Stimulated activated naive CD8-positive, alpha-beta T cell treated with anti-CD3 and anti-CD28 coated beads, Interleukin-15, Interleukin-2, amounts not matched to agents 100 U/mL and 50 U/mL, for 24 hours (primary cell): Measurements from ENCODE around the gene PCNX2.
"Not testable (repeated sequence)": the region's sequence is repeated elsewhere in the genome, so short reads cannot be mapped to it uniquely, and the experiment has no call there.

ENCODE experiments used
- ATAC-seq: fragments of 150-1000 bp; cut with Tn5 transposase; one replicate; pipeline ENCODE4 v1.10.0; 2021
- DNase-seq: peaks from one replicate; pipeline ENCODE4 v3.0.0; 2021

PCNX2 gene

DNA sequence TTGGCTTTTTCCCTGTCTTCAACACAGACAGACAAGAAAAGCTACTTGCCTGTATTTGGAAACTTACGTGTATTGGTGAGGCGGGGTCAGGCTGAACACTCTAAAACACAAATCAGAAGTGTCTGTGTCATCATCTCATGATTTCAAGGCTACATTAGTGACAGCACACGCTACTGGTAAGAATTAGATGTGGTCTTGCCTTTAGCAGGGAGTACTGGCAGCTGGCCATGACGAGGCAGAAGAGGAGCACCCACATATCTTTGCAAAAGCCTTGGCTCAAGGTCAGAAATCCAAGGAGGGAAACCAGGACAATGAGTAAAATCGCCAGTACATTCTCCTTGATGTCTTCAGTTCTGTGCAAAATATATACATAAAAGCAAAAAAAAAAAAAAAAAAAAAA, 77.7 kb downstream of the PCNX2 start:
- DNase-seq (no peak), ATAC-seq (no peak)

DNA sequence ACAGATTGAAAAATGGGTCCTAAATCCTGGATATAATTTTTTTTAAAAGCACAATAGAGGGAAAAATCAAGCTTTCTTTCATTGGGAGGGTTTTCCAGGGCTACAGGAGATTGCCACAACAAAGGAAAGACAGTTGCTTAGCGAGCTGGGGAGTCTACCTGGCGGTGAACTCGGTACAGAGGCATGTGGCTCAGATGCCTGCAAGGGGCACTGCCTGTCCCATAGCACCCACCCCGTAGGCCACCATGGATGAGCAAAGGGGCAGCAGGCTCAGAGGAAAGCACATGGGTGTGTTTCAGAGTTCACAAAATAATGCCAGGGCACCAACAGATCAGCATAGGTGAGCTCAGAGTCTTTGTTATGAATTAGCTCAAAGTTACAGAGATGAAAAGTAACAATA, 79.5 kb downstream of the PCNX2 start:
- DNase-seq = no peak
- ATAC-seq = no peak

DNA sequence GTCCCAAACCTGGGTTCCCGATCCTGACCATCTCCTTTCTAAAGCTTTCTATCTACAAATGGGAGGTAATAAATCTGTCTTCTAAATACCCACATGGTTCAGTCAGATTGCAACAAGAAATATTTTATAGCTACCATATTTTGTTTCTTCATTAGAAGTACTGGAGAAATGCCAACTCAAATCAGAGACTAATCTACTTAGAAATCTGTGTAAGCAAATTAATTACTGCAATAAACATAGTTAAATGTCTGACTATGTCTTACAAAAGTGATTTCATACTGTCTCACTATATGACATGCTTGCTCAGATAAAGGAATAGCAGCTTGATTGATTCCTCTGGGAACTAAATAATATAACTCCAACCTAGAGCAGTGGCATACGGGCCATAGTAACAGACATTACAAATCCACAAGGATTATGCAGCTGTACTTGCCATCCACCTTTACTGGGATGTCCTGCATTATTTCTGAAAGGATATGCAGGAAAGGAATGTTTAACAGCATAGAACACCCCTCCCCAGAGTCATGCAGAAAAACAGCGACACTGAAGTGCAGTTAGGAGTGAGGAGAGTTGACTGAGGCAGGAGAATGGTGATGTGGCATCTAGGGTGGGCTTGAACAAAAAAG, 80.3 kb downstream of the PCNX2 start:
- ATAC-seq = no peak

DNA sequence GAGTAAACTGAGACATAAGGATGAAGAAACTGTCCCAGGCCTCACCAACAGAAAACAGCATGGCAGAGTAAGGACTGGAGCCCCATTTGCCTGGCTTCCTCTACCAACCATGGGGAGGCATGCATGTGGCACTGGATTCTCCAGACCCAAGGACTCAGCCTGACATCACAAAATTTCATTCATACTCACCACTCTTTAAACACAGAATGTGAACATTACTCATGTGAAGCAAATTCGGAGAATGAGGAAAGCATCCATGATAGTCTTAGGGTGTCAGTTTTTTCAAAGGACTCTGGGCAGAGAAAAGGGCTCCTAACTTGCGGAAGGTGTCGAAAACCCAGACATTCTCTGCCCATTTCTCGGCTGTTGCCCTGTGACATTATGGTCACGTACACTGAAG, 83.9 kb downstream of the PCNX2 start:
- DNase-seq (no peak), ATAC-seq (no peak)

More for the DNA sequence above, 80.3 kb downstream of the PCNX2 start:
- no peak for DNase-seq

DNA sequence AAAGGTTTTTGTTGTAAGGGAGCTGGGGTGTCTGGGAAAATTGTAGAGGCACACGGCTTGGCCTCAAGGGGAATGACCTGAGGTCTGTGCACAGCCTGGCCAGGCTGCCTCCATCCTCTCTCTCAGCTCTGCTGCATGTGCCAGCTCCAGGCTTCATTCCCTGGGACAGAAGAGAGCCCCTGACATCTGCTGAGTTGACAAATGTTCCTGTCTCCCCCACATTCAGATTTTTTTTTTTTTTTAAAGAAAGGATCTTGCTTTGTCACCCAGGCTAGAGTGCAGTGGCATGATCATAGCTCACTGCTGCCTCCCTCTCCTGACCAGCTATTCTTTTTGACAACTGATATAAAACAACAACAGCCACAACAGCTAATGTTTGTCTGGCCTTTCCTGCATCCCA, 84.4 kb downstream of the PCNX2 start:
- ATAC-seq (no peak), DNase-seq (no peak)

DNA sequence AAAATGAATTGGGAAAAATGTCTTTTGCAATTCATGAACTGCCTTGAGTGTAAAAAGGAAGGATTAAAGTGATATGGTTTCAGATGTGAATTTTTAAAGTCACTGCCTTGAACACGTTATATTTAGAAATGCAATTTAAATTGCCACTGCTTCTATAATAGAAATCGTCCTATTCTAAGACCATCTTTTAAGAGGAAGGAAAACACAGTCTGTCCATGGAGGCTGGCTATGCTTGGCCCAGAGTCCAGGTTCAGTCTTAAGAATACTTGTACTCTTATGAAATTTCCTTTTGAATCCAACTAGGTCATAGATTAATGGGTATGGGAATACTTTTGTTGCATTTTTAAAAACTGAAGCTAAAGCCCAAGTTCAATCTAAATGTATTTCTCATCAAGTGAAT, 86.0 kb downstream of the PCNX2 start:
- ATAC-seq = no peak
- no peak for DNase-seq

DNA sequence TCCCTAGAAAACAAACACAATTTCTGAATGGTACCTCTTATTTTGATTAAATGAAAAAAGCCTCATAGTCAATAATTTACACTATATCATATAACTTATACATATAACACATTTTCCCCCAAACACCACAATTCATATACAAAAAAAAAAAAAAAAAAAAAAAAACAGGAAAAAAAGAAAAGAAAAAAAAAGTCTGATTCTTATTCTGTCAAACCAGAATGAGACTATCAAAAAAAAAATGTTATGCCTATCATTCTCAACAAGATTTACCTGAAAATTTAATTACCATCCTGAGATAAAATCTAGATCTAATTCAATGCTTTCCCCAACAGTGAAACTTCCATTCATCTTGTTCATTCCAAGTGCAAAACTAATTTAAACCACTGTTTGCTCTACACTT, 86.8 kb downstream of the PCNX2 start:
- DNase-seq = no peak
- no peak for ATAC-seq

DNA sequence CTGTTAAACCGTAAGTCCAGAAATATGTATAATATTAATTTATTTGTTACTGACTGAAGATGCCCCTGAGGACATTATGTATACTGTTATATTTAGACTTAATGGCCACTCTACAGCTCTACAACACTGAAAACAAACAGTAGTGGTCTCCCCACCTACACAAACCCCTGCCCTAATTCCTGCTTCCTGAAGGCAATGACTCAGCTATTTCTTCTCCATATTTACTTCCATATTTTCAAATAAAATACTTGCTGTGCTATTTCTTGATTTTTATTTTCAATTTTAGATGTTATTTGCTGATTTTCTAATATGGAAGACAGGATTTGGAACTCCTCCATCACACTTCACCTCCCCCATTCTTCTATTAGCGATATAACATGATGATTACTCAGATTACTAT, 97.6 kb downstream of the PCNX2 start:
- ATAC-seq = no peak

DNA sequence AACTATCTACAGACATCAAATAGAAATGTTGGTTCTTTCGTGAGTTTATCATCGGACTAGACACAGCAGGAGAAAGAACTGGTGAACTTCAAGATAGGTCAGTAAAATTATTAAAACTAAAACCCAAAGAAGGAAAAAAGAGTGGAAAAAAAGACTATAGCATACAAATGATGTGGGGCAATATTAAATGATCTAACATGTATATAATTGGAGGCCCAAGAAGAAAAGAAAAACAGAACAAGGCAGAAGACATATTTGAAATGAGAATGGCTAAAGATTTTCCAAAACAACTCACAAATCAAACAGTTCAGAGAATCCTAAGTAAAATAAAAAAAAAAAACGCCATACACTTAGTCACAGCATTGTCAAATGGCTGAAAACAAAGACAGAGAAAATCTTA, 101.8 kb downstream of the PCNX2 start:
- no peak for DNase-seq
- ATAC-seq = no peak

More for the DNA sequence above, 97.6 kb downstream of the PCNX2 start:
- no peak for DNase-seq

DNA sequence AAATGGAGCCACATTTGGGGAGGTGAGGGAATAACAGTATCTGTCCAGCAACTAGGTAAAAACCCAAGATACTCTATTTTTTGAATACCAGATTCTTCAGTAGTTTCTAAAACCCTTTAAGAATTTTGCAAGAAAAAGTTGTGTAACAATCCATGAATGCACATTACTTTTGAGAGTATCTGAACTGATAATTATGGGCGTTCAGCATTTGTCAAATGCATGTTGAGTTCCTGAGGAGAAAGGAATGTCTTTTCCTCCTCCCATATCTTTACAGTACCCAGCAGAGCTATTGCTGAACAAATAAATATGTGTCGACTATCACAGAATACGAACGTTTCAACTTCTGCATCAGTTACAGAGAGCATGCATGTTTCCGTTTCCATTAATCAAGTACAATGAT, 104.5 kb downstream of the PCNX2 start:
- ATAC-seq = no peak
- DNase-seq = no peak

DNA sequence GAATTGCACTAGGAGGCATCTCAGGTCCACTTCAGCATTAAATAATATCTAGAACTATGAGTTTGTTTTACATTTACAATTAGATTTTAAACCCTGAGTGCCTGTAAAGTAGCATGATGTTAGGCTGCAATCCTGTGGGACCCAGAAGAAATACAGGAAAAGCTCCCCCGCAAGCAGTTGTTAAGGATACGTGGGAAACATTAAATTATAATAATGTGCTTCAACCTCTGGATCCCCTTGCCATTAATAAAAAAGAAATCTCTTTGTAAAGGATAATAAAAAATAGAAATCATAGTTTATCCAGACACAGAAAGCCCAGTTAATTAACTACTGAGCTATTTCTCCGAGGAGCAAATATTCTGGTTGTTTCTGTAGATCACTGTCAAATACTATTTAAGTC, 106.0 kb downstream of the PCNX2 start:
- no peak for ATAC-seq
- DNase-seq = no peak

DNA sequence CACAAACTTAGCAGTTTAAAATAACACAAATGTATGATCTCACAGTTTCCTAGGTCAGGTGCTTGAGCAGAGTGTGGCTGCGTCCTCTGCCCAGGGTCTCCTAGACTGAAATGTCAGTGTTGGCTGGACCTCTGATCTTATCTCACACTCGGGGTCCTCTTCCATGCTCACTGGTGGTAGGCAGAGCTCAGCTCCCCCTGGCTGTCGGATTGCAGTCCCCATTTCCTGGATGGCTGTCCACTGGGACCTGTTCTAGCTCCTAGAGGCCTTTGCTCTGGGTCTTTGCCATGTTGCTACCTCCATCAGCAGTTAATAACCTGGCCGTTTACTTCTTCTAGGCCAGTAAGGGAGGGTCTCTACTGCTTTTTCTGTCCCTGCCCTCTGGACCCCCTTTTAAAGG, 107.5 kb downstream of the PCNX2 start:
- DNase-seq (no peak), ATAC-seq (no peak)

DNA sequence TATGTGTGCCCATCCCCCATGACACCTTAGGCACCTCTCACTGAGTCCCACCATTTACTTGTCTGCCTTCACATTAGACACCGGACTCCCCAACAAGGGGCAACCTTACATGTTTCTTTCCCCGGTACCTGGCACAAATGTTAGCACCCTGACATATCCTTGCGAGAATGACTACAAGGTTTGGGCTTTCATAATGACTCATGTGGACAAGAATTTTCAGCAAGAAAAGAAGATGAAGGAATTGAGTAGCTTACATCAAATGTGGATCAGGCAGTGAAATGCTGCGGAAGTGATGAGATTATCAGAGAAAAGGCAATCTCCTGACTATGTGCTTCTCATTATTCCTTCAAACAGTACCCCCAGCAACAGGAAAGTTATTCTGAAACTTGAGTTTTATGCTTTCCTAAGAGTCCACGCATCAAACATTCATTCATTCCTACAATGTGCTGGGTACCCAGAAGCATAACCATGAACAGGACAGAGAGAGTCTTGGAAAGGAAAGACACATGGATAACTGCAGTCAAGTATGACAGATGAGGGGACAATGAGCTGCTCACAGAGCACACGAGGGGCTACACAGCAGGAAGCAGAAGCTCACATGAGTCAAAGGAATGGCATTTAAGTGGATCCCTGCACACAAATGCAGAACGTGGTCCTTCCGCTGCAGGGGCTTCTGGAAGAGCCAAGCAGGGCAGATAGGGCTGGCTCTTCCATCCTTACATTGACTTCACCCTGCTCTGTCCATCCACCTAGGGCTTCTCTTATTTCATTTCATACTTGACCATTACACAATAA, 112.1 kb downstream of the PCNX2 start:
- DNase-seq (no peak), ATAC-seq (no peak)

DNA sequence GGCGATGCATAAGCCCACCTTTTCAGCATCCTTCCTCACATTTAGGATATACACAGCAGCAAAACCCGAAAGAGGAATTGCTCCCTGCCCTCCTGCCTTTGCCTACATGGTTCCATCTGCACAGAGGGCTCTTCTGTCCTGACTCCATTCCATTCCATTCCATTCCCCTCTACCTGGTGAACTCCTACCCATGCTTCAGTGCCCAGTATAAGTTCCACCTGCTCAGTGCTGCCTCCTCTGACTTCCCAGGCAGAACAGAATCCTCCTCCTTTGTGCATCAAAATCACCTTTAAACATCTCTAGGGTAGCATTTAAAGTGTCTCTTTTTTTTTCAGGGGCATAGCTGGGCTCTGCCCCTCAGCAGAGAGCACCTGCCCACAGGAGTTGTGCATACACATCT, 112.9 kb downstream of the PCNX2 start:
- ATAC-seq (no peak), DNase-seq (no peak)

DNA sequence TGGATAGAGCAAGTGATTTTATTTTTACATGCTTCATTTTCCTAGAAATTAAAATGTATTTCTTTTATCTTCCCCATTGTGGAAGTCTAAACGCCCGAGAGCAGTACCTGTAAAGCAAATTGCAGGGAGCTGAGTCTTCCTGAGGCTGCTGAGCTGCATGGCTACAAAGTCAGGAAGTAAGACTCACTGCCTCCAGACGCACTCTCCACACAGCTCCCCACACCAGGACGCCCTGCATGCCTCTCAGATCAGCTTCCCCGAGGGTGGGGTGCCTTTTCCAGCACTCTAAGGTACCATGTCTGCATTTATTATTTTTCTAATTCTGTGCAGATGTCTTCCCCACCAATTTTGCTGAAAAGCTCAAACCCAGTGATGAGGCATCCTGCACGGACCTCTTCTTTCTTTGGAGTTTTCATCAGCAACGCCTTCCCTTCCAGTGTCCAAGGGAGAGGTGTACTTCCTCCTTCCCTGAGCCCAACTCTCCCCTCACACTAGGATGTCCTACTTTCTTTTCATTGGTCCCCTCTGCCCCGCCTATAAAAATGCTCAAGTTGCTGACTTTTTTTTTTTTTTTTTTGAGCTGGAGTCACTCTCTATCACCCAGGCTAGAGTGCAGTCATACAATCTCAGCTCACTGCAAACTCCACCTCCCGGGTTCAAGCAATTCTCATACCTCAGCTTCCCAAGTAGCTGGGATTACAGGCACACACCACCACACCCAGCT, 114.7 kb downstream of the PCNX2 start:
- ATAC-seq = no peak
- no peak for DNase-seq

DNA sequence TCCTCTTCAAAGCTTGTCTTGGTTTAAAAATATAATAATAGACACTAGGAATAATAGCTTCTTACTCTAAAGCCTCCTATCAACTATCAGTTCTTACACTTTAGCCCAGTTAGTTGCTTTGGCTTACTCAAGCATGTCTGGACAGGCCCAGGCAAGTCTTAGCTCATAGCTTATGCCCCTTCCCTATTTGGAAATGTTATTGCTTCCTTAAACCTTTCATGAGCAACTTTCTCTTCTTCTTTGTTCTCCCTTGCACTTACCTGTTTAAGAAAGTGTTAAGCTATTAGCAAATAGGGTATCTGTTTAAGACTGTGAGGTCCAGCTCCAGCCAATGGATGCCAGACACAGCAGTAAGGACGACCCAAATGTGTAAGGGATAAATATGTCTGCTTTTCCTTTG, 115.9 kb downstream of the PCNX2 start:
- ATAC-seq, DNase-seq: not testable (repeated sequence)

DNA sequence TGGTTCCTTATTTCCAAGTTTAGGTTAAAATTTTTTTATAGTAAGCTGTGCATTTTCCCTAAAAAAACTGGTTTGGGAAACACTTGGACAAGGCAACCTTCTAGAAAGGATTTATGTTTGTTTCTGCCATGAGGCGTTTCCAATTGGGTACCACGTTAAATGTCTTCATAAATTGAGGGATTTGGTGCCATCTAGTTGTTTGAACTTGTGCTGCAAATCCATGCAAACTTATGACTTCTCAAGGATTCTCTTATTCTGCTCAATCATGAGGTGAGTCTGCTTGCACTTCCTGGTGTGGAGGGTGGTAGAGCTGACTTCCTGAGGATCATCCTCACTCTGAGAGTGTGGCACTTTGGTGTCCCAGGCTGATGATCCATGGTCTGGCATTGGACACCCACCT, 123.3 kb downstream of the PCNX2 start:
- DNase-seq = no peak
- no peak for ATAC-seq

DNA sequence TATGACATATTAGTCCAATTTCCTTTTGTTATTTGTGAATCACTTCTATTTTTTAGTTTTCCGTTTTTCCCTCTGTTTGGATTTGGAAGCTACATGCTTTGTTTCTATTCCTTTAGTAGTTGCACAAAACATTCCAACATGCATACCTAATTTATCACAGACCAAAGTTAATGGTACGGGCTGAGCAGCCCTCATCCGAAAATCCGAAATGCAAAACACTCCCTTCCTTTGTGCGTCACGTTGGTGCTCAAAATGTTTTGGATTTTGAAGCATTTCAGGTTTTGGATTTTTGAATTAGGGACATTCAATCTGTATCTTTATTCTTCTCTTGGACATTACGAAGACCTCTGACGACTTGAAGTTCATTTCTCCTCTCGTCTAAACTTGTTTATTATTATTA, 124.8 kb downstream of the PCNX2 start:
- no peak for DNase-seq

DNA sequence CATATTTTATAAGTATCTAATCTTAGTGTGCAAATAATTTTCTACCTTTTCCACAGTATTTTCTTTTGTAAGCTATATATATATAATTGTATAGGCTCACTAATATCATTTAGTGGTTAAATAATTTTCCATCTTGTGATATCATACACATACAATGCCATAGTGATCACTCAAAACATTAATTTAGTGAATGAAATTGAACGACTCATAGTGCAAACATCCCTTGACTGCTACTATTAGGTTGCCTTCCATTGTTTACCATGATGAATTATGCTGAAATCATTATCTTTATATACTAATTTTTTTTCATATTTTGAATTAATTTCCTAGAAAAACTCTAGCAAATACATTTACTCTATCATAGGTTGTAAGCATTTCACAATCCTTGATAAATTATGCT, 127.1 kb downstream of the PCNX2 start:
- DNase-seq = no peak
- ATAC-seq = no peak

More for the DNA sequence above, 124.8 kb downstream of the PCNX2 start:
- ATAC-seq = no peak

DNA sequence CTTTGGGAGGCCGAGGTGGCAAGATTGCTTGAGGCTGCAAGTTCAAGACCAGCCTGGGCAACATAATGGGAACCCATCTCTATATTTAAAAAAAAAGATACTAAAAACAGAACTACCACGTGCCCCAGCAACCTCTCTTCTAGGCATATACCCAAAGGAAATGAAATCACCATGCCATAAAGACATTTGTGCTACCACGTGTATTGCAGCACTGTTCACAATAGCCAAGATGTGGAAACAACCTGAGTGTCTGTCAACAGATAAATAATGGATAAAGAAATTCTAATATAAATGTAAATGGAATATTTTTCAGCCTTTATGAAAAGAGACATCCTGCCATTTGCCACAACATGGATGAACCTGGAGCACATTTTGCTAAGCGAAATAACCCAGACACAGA, 128.6 kb downstream of the PCNX2 start:
- DNase-seq (no peak), ATAC-seq (no peak)

DNA sequence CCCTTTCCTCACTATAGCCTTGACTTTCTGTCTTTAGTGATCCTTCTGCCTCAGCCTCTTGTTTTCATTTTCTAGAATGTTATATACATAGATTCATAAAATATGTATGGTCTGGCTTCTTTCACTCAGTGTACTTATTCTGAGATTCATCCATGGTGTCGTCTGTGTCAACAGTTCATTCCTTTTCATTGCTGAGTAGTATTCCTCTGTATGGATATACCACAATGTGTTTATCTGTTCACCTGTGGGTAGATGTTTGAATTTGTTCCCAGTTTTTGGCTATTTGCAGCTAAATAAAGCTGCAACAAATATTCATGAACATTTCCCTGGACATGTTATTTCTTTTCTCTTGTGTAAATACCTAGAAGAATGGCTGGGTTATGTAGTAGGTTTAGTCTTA, 131.8 kb downstream of the PCNX2 start:
- no peak for ATAC-seq
- DNase-seq = no peak

DNA sequence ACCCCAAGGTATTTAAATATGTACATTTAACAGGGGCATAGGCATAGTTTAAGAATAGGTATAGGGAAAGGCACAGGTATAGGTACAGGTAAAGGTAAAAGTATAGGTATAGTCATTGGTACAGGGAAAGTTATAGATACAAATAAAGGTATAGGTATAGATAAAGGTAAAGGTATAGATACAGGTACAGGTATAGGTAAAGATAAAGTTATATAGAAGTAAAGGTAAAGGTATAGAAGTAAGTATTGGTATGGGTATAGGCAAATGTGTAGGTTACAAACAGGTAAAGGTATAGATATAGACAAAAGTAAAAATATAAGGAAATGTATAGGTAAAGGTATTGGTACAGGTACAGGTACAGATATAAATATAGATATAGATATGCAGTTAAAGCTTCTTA, 137.2 kb downstream of the PCNX2 start:
- no peak for ATAC-seq
- no peak for DNase-seq

DNA sequence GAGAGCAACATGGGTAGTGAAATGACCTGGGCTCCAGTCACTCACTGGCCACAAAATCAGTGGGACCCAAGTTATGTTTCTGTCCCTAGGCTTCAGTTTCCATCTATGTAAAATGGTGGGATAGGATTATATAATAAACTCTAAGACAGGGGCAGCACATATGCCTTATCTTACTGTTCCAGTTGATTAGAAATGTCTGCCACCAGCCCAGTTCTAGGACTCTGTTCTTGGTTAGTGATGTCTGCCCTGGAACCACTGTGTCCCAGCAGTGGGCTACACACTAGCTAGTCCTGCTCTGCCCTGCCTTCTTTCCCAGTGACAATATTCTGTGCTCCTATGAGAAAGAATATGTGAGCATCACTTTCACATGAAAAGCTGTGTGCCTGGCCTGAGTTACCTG, 138.3 kb downstream of the PCNX2 start:
- ATAC-seq = no peak
- no peak for DNase-seq
